ENCODE data around the gene EEFSEC. TPM values are rescaled to one million over a fixed set of nuclear protein-coding genes. Genes with fewer than 3 reads are reported as not detected.

The EEFSEC gene
- total RNA-seq, 1 experiment from 2014 or later: 14.0 TPM

DNA sequence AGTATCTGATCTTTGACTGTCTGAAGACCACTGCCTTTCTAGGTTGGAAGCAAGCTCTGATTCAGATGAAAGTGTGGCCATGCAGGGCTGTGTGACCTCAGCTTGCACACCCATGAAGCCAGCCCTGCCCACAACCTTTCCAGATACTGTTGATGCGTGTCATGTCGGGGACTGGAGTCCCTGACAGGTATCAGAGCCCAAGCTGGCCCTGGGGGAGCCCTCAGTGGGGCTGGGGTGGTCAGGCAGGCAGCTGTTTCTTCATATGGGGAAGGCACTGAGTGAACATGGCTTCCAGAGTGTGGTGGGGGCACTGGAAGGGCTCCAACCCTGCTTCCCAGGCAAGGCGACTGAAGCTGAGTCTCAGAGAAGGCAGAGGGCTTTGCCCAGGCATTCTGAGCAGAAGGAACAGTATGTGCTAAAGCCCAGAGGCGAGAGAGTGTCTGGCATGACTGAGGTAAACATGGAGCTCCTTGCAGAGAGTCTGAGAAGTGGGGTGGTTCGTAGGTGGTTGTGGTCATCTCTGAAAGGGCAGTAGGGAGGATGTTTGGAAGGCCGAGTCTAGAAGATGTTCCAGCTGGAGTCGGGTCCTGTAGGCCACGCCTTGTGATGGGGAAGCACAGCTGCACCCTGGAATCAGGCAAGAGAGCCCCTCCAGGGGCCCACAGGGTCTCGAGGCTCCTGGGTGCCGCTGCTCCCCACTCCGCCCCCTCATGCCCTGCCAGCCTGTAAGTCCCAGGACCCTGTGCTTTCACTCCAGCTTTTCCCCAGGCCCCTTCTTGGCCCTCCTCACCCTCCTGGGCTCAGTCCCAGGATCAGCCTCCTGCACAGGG is 122.2 kb downstream of the EEFSEC start:
- H3K27ac Mint-ChIP-seq (ENCODE audit: unreplicated experiment): no peak overlapping the region
- intact Hi-C loops (cut with micrococcal nuclease; ENCODE audit: unreplicated experiment): no loop called here
- Histone ChIP-seq H3K36me3 (ENCODE audit: control insufficient read depth, insufficient read depth, low read length) (no peaks in the 10 kb centered on the region; the same call in none of the 2 replicates), H3K4me1 (peaks cover 25% of the 10 kb centered on the region), H3K4me3 (ENCODE audit: low read depth, low read length) (no peak overlapping the region), H3K9me3 (no peaks in the 10 kb centered on the region), H3K27me3 (replicated peaks; ENCODE audit: control insufficient read depth, insufficient read depth, low read length) (no peaks in the 10 kb centered on the region)
- H3K4me3 Mint-ChIP-seq (ENCODE audit: unreplicated experiment): no peak overlapping the region
- peaks cover 9% of the 10 kb centered on the region for H3K36me3 Mint-ChIP-seq (ENCODE audit: insufficient read depth, unreplicated experiment)
- CTCF ChIA-PET: no interaction called here
- no peaks in the 10 kb centered on the region for H3K27me3 Mint-ChIP-seq (ENCODE audit: insufficient read depth, unreplicated experiment)
- POLR2A ChIA-PET: no interaction called here
- no TSS peak for BruUV-seq (replicated peaks)
- peaks cover 6% of the 10 kb centered on the region for H3K4me1 Mint-ChIP-seq (ENCODE audit: low read depth, unreplicated experiment)
- H3K9me3 Mint-ChIP-seq (ENCODE audit: unreplicated experiment): no peaks in the 10 kb centered on the region
- TF ChIP-seq, protein P1, sequence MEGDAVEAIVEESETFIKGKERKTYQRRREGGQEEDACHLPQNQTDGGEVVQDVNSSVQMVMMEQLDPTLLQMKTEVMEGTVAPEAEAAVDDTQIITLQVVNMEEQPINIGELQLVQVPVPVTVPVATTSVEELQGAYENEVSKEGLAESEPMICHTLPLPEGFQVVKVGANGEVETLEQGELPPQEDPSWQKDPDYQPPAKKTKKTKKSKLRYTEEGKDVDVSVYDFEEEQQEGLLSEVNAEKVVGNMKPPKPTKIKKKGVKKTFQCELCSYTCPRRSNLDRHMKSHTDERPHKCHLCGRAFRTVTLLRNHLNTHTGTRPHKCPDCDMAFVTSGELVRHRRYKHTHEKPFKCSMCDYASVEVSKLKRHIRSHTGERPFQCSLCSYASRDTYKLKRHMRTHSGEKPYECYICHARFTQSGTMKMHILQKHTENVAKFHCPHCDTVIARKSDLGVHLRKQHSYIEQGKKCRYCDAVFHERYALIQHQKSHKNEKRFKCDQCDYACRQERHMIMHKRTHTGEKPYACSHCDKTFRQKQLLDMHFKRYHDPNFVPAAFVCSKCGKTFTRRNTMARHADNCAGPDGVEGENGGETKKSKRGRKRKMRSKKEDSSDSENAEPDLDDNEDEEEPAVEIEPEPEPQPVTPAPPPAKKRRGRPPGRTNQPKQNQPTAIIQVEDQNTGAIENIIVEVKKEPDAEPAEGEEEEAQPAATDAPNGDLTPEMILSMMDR (IDR thresholded peaks at IDR 0.05; ENCODE audit: insufficient read depth in 1 of 2, low read depth in 1 of 2, low read length in 1 of 2, severe bottlenecking in 1 of 2, unreplicated experiment in 1 of 2): no peak
- no peak for DNase-seq

DNA sequence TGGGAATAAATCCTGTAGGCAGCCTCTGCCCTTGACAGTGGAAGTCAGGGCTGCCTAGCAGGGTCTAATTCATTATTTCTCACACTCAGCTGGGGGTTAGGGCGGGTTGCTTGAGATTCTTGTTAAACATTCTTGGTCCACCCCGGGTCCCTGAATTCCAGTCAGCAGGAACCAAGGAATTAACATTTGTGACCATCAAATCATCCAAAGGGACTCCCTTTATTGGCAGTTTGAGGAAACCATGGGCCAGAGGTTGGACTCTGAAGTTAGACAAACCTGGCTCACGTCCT is 122.8 kb downstream of the EEFSEC start:
- Mint-ChIP-seq H3K9me3 (ENCODE audit: unreplicated experiment) (no peaks in the 10 kb centered on the region), H3K4me1 (ENCODE audit: low read depth, unreplicated experiment) (peaks cover 7% of the 10 kb centered on the region), H3K4me3 (ENCODE audit: unreplicated experiment) (no peak overlapping the region), H3K27ac (ENCODE audit: unreplicated experiment) (no peak overlapping the region), H3K27me3 (ENCODE audit: insufficient read depth, unreplicated experiment) (no peaks in the 10 kb centered on the region), H3K36me3 (ENCODE audit: insufficient read depth, unreplicated experiment) (peaks cover 6% of the 10 kb centered on the region)
- ChIA-PET CTCF (no interaction called here), POLR2A (no interaction called here)
- no peaks in the 10 kb centered on the region for H3K9me3 ChIP-seq
- H3K27me3 ChIP-seq (replicated peaks; ENCODE audit: control insufficient read depth, insufficient read depth, low read length): no peaks in the 10 kb centered on the region
- no TSS peak for BruUV-seq (replicated peaks)
- no peak overlapping the region for H3K4me3 ChIP-seq (ENCODE audit: low read depth, low read length)
- DNase-seq: no peak
- no peaks in the 10 kb centered on the region; the same call in none of the 2 replicates for H3K36me3 ChIP-seq (ENCODE audit: control insufficient read depth, insufficient read depth, low read length)
- intact Hi-C loops (cut with micrococcal nuclease; ENCODE audit: unreplicated experiment): no loop called here
- peaks cover 20% of the 10 kb centered on the region for H3K4me1 ChIP-seq
- TF ChIP-seq, protein P1 (IDR thresholded peaks at IDR 0.05; ENCODE audit: insufficient read depth in 1 of 2, low read depth in 1 of 2, low read length in 1 of 2, severe bottlenecking in 1 of 2, unreplicated experiment in 1 of 2): no peak

DNA sequence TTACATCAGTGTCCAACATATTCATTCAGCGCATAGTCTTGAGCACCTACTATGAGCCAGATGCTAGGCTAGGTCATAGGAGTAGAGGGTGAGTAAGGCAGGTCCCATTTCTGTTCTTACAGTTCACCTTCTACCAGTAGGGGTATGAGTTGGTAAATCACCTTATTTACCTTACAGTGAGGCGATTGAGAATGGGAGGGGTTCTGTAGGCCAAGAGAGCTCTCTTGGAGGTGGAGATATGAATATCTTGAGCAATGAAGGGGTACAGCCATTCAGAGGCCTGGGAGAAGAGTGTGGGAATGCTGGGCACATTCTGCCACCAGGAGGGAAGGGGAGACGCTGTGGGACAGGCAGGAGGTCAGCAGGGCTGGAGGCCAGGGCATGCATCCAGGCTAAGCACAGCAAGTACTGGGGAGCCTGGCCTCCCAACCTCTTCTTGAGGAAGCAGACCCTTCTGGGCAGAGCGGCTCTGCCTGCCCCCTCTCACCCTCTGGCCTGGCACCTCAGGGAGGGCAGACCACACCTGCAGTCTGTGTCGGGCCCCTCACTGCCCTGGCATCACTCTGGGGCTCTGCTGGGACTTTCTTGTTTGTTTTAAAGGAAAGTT is 123.4 kb downstream of the EEFSEC start:
- no TSS peak for BruUV-seq (replicated peaks)
- no peak for DNase-seq
- intact Hi-C loops (cut with micrococcal nuclease; ENCODE audit: unreplicated experiment): no loop called here
- Mint-ChIP-seq H3K4me3 (ENCODE audit: unreplicated experiment) (no peak overlapping the region), H3K27me3 (ENCODE audit: insufficient read depth, unreplicated experiment) (no peaks in the 10 kb centered on the region), H3K27ac (ENCODE audit: unreplicated experiment) (no peak overlapping the region), H3K9me3 (ENCODE audit: unreplicated experiment) (no peaks in the 10 kb centered on the region), H3K36me3 (ENCODE audit: insufficient read depth, unreplicated experiment) (peaks cover 6% of the 10 kb centered on the region), H3K4me1 (ENCODE audit: low read depth, unreplicated experiment) (peaks cover 8% of the 10 kb centered on the region)
- Histone ChIP-seq H3K9me3 (no peaks in the 10 kb centered on the region), H3K36me3 (ENCODE audit: control insufficient read depth, insufficient read depth, low read length) (no peaks in the 10 kb centered on the region; the same call in none of the 2 replicates), H3K4me3 (ENCODE audit: low read depth, low read length) (no peak overlapping the region), H3K27me3 (replicated peaks; ENCODE audit: control insufficient read depth, insufficient read depth, low read length) (no peaks in the 10 kb centered on the region), H3K4me1 (peaks cover 14% of the 10 kb centered on the region)
- TF ChIP-seq, protein P1 (IDR thresholded peaks at IDR 0.05; ENCODE audit: insufficient read depth in 1 of 2, low read depth in 1 of 2, low read length in 1 of 2, severe bottlenecking in 1 of 2, unreplicated experiment in 1 of 2): no peak
- ChIA-PET CTCF (no interaction called here), POLR2A (no interaction called here)
